Smooth muscle cell (in vitro differentiated cells): Measurements from ENCODE around the gene ATP6V0C. TPM values are rescaled to one million over a fixed set of nuclear protein-coding genes. Genes with fewer than 3 reads are reported as not detected.
"Not testable (repeated sequence)": the region's sequence is repeated elsewhere in the genome, so short reads cannot be mapped to it uniquely, and the experiment has no call there.

Experiments
- DNase-seq: peaks from one replicate; lab custom pipeline; 2025; ENCODE audit not compliant: unreplicated experiment; lab: John Stamatoyannopoulos, UW
- H2AFZ ChIP-seq: fragments of 200-600 bp; sonication (generic); 2 replicates; pipeline ENCODE4 v1.6.0; 2016; ENCODE audit warnings: antibody characterized with exemption, low read depth, mild to moderate bottlenecking
- H3F3A ChIP-seq: fragments of 200-600 bp; sonication (generic); 2 replicates; pipeline ENCODE4 v1.6.0; 2017; ENCODE audit warnings: antibody characterized with exemption, low read depth
- H3K27ac ChIP-seq: fragments of 200-600 bp; sonication (generic); 2 replicates; pipeline ENCODE4 v1.5.1; 2016; ENCODE audit warnings: low read depth, mild to moderate bottlenecking
- H3K27me3 ChIP-seq: fragments of 200-600 bp; sonication (generic); 2 replicates; pipeline ENCODE4 v1.6.1; 2016; ENCODE audit warnings: low read depth, mild to moderate bottlenecking
- H3K36me3 ChIP-seq: fragments of 200-600 bp; sonication (generic); 2 replicates; pipeline ENCODE4 v1.5.1; 2016; ENCODE audit warnings: low read depth
- H3K4me1 ChIP-seq: fragments of 200-600 bp; sonication (generic); 2 replicates; pipeline ENCODE4 v1.5.1; 2016; ENCODE audit warnings: low read depth
- H3K4me2 ChIP-seq: fragments of 200-600 bp; sonication (generic); 2 replicates; pipeline ENCODE4 v1.6.0; 2016; ENCODE audit warnings: mild to moderate bottlenecking
- H3K4me3 ChIP-seq: fragments of 200-600 bp; sonication (generic); 2 replicates; pipeline ENCODE4 v1.5.1; 2016; ENCODE audit warnings: mild to moderate bottlenecking
- H3K79me2 ChIP-seq: fragments of 200-600 bp; sonication (generic); 2 replicates; pipeline ENCODE4 v1.6.0; 2016; ENCODE audit warnings: low read depth, mild to moderate bottlenecking
- H3K9ac ChIP-seq: fragments of 200-600 bp; sonication (generic); 2 replicates; pipeline ENCODE4 v1.6.0; 2016; ENCODE audit warnings: low read depth
- H3K9me3 ChIP-seq: fragments of 200-600 bp; sonication (generic); replicated peaks from 2 replicates; pipeline ENCODE4 v1.5.1; 2016; ENCODE audit warnings: low read depth
- H4K20me1 ChIP-seq: fragments of 200-600 bp; sonication (generic); 2 replicates; pipeline ENCODE4 v1.6.0; 2016; ENCODE audit warnings: low read depth
- whole genome bisulfite sequencing: methylation state at CpG from one replicate; pipeline ENCODE4 v1.1.7; 2016; ENCODE audit warnings: low lambda C conversion rate; 5-methylcytosine and 5-hydroxymethylcytosine counted together
- polyA plus RNA-seq: library from polyadenylated mRNA; unstranded; fragments of >200 nt; fragmentation: Nextera tagmentation; extraction: Ambion mirVana; gene quantifications from 2 replicates; pipeline ENCODE4 v1.2.1, GENCODE V29; 2016
- total RNA-seq: library from RNA; depleted of rRNA; stranded (reverse); fragments of >200 nt; gene quantifications from 2 replicates; pipeline ENCODE4 v1.2.3, GENCODE V29; 2014
- TF ChIP-seq, protein P1 (sequence below): fragments of 200-600 bp; sonication (generic); IDR thresholded peaks from 2 replicates; pipeline ENCODE4 v1.5.1; 2017; ENCODE audit warnings: borderline replicate concordance, mild to moderate bottlenecking, antibody characterized with exemption; ENCODE audit not compliant: insufficient read depth, poor library complexity, severe bottlenecking

Gene ATP6V0C
- total and polyA plus RNA-seq, 2 experiments from 2014 or later = 99.2 to 207 TPM

DNA sequence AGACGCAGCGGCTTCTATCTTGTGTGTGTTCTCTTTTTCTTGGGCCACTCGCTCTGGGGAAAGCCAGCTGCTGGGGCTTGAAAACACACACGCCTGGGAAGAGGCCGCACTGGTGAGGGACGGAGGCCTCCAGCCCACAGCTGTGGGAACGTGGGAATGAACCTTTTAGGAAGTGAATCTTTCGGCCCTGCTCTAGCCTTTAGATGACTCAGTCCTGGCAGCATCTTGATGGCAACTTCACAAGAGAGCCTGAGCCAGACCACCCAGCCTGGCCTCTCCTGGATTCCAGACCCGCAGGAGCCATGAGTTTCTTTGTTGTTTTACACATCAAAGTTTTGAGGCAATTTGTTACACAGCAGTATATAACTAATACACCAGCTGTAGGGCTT is 21.9 kb downstream of the ATP6V0C start:
- H3K9me3 ChIP-seq = no peaks in the 10 kb centered on the region
- peaks cover 6% of the 10 kb centered on the region for H3K4me1 ChIP-seq
- TF ChIP-seq, protein P1, sequence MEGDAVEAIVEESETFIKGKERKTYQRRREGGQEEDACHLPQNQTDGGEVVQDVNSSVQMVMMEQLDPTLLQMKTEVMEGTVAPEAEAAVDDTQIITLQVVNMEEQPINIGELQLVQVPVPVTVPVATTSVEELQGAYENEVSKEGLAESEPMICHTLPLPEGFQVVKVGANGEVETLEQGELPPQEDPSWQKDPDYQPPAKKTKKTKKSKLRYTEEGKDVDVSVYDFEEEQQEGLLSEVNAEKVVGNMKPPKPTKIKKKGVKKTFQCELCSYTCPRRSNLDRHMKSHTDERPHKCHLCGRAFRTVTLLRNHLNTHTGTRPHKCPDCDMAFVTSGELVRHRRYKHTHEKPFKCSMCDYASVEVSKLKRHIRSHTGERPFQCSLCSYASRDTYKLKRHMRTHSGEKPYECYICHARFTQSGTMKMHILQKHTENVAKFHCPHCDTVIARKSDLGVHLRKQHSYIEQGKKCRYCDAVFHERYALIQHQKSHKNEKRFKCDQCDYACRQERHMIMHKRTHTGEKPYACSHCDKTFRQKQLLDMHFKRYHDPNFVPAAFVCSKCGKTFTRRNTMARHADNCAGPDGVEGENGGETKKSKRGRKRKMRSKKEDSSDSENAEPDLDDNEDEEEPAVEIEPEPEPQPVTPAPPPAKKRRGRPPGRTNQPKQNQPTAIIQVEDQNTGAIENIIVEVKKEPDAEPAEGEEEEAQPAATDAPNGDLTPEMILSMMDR = no peak
- peak overlapping the region; percentile 72 for H3K27ac ChIP-seq
- peak overlapping the region; percentile 32 for H3K4me2 ChIP-seq
- no peak for DNase-seq
- H3K9ac ChIP-seq = no peak overlapping the region
- 27% methylated on average over 9 of the region's 9 CpGs for WGBS
- no peaks in the 10 kb centered on the region for H3K36me3 ChIP-seq
- H3F3A ChIP-seq = peaks cover 15% of the 10 kb centered on the region
- no peaks in the 10 kb centered on the region for H3K27me3 ChIP-seq
- no peak overlapping the region for H2AFZ ChIP-seq
- no peak overlapping the region for H3K4me3 ChIP-seq
- H3K79me2 ChIP-seq = peaks cover 22% of the 10 kb centered on the region
- peaks cover 22% of the 10 kb centered on the region for H4K20me1 ChIP-seq

DNA sequence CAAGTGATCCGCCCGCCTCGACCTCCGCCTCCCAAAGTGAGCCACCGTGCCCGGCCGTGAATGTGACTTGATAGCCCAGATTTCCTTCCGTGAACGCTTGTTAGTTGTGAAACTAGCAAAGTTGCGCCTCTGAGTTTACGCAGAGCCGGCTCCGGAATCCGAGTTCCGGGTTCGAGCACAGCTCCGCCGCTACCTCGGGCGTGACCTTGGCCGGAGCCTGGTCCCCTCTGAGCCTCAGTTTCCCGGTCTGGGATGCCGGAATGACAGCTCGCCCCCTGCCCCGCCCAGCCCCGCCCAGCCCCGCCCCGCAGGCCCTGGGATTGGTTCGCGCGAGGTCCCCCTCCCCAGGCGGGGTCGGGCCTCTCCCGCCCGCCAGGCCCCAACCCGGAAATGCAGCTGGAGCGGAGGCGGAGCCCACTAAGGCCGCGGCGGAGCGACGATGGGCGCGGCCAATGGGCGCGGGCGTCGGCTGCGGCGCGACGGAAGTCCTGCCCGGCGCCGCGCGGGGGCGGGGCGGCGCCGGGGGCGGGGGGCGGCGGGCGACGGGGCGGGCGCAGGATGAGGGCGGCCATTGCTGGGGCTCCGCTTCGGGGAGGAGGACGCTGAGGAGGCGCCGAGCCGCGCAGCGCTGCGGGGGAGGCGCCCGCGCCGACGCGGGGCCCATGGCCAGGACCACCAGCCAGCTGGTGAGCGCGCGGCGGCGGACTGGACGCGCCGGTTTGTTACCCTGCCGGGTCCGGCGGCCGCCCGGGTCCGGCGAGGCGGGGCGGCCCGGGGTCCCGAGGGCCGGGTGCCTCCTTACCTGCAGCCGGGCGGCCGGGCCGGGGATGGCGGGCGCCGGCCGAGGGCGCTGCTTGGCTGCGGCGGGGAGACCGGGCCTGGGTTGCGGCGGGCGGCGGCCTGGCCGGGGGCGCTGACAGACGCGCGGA is 24.0 kb downstream of the ATP6V0C start, which contains the start of gene PDPK1:
Gene PDPK1 (plus strand): TSS at position 571 of the 929 bp plus-strand sequence. CDS start 92 bp downstream, at position 663.
- Histone ChIP-seq H3K9me3 (no peaks in the 10 kb centered on the region), H3K9ac (peak within 1 kb of the TSS; percentile 65), H2AFZ (no peak within 1 kb of the TSS), H3K4me3 (peak within 1 kb of the TSS; percentile 77), H3K27ac (peak within 1 kb of the TSS; percentile 75), H4K20me1 (peaks cover 40% of the 10 kb centered on the region), H3K79me2 (peaks cover 39% of the 10 kb centered on the region), H3K4me2 (peak within 1 kb of the TSS; percentile 89), H3K36me3 (no peaks in the 10 kb centered on the region), H3K4me1 (no peaks in the 10 kb centered on the region), H3K27me3 (no peaks in the 10 kb centered on the region), H3F3A (peaks cover 8% of the 10 kb centered on the region)
- peak; percentile 81 for DNase-seq
- WGBS = 3% methylated on average over 48 of the region's 126 CpGs
- TF ChIP-seq, protein P1 = no peak

DNA sequence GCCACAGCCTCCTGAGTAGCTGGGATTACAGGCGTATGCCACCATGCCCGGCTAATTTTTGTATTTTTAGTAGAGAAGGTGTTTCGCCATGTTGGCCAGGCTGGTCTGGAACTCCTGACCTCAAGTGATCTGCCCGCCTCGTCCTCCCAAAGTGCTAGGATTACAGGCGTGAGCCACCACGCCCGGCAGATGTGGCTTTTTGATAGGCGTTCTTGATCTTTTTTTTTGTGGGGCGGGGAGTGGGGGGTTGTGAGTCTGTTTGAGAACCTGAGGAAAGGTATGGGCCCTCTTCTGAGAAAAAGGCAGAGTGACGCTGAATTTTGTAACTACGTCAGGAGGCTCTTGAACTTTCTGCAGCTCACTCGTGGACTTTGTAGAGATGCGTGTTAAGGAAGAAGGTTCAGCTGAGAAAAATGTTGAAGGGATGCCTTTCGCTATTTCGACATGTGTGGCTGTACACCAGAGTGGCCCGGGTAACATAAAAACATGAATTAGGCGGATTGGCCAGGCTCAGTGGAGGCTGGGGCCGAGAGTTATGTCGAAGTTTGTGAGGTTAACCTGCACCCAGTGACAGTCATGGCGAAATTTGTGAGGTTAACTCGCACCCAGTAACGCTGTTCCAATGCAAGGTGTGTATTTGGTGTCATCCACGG is 25.6 kb downstream of the ATP6V0C start:
- not testable (repeated sequence) for H3K27ac ChIP-seq, H2AFZ ChIP-seq, H3K36me3 ChIP-seq, DNase-seq, H3K27me3 ChIP-seq, H3K4me1 ChIP-seq, H3F3A ChIP-seq, H3K9me3 ChIP-seq, H3K9ac ChIP-seq
- 93% methylated on average over 24 of the region's 24 CpGs for WGBS
- peaks cover 49% of the 10 kb centered on the region for H4K20me1 ChIP-seq
- H3K4me2 ChIP-seq = peak overlapping the region; percentile 89
- H3K4me3 ChIP-seq = peak overlapping the region; percentile 60
- peaks cover 48% of the 10 kb centered on the region for H3K79me2 ChIP-seq

DNA sequence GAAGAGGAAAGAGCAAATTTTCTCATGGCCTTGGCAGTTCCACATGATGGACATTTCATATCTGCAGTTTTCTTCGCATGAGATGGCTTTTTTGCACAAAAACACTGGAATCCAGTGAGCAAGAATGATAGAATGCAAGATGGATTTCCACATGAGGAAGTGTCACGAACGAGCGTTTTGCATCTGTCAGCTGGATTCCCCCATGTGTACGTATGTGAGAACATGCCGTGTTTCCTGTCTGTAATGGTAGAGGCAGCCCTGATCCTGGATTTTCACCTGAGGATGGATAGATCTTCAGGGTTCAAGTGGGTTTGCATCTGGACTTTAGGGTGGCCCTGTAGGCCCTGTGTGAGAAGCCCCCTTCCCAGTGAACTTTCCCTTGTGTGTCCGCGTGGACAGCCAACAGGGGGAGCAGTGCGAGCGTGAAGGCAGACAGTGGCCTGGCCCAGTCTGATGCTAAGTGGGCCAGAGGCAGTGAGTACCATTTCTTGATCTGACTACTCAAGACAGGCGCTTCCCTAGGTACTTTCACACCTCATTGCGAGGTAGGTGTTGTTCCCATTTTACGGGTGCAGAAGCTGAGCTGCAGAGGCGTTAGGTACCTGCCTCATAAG is 26.2 kb downstream of the ATP6V0C start:
- H3K4me3 ChIP-seq, H3F3A ChIP-seq, H3K9ac ChIP-seq, H3K4me2 ChIP-seq, H3K4me1 ChIP-seq, H3K27ac ChIP-seq, H3K36me3 ChIP-seq, H2AFZ ChIP-seq, DNase-seq, H3K27me3 ChIP-seq, H3K9me3 ChIP-seq: not testable (repeated sequence)
- Histone ChIP-seq H4K20me1 (peaks cover 55% of the 10 kb centered on the region), H3K79me2 (peaks cover 54% of the 10 kb centered on the region)
- 82% methylated on average over 14 of the region's 14 CpGs for WGBS
- TF ChIP-seq, protein P1 = peak; percentile 39

DNA sequence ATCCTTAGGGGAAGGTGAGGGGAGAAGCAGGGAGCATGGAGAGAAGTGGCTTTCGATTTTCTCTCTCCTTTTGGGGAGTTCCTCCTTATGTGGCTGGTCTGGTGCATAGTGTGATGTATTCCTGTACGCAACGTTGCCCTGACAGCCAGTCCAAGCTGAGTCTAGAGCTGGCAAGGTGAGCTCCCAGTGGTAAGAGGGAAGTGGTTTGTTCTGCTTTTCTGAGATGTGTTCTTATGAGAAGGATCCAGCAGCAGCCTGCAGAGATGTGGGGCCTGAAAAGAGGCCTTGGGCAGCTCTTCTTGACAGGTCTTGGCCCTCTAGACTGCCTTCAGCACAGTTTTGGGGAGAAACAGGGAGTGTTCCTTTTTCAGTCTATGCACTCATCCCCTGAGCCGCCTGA is 27.2 kb downstream of the ATP6V0C start:
- H3K4me1 ChIP-seq, H3F3A ChIP-seq, H3K36me3 ChIP-seq, H3K4me3 ChIP-seq, H3K27me3 ChIP-seq, DNase-seq, H2AFZ ChIP-seq, H3K9me3 ChIP-seq, H3K4me2 ChIP-seq, H3K27ac ChIP-seq, H3K9ac ChIP-seq: not testable (repeated sequence)
- Histone ChIP-seq H4K20me1 (peaks cover 65% of the 10 kb centered on the region), H3K79me2 (peaks cover 64% of the 10 kb centered on the region)
- WGBS = 92% methylated on average over 4 of the region's 4 CpGs

GRCh38 chr16:2541409-2541808 is 27.7 kb downstream of the ATP6V0C start:
- Histone ChIP-seq H3K79me2 (peaks cover 69% of the 10 kb centered on the region), H4K20me1 (peaks cover 70% of the 10 kb centered on the region)
- not testable (repeated sequence) for H3K27me3 ChIP-seq, H3K9ac ChIP-seq, H3F3A ChIP-seq, DNase-seq, H3K4me2 ChIP-seq, H3K4me1 ChIP-seq, H3K9me3 ChIP-seq, H3K4me3 ChIP-seq, H3K36me3 ChIP-seq, H2AFZ ChIP-seq, H3K27ac ChIP-seq
- 93% methylated on average over 6 of the region's 6 CpGs for WGBS
